HG03135 (cell line): ENCODE results near the gene NEURL1.
A peak's percentile ranks its signal among the peaks of the same experiment; 100 is the strongest.

Source experiments
- ATAC-seq: cut with Tn5 transposase; IDR thresholded peaks from one replicate; pipeline ENCODE4 v1.9.1; 2021; ENCODE audit warnings: mild to moderate bottlenecking, moderate library complexity; ENCODE audit not compliant: unreplicated experiment

NEURL1 gene

GRCh38 chr10:103493362-103493915, at the start of gene NEURL1:
NEURL1 (plus strand) TSS chr10:103493705; CDS start chr10:103494388, 683 bp downstream.
- ATAC-seq = no peak

DNA sequence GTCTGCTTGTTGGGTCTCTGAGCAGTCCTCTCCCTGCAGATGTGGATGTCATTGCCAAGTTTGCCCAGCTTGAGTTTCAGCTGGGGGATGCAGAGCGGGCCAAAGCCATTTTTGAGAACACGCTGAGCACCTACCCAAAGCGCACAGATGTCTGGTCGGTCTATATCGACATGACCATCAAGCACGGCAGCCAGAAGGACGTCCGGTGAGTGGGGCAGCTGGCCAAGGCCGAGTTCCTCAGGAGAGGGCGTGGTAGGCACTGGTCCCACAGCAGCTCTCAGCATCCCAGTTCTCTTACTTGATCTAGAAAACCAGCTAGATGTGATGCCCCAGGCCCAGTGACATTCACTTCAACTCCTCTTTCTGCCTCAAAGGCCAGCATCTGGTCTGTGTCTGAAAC, 49.0 kb upstream of the NEURL1 start:
- no peak for ATAC-seq

GRCh38 chr10:103445366-103445765, 48.1 kb upstream of the NEURL1 start:
- ATAC-seq = no peak

- no peak for ATAC-seq
Measured at GRCh38 chr10:103445767-103446567, 47.5 kb upstream of the NEURL1 start.

- no peak for ATAC-seq
Measured at GRCh38 chr10:103447187-103447586, 46.3 kb upstream of the NEURL1 start.

DNA sequence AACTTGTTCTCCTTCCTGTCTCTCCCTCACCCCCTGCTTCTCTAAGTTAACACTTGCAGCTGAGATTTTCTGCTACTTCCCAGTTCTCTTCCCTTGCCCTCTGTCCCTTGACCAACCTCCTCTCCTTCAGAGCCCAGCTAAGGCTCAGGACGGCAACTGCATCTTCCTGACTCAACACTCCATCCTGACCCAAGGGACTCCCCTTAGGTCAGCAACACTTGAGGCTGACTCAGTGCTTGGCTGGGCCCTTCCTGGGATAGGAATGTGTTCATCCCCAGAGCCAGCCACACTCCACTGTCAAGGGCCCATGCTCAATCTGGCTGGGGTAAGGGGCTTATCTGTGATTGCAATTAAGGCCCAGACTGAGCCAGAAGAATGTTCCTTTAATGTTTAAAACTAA, 44.8 kb upstream of the NEURL1 start:
- no peak for ATAC-seq

- no peak for ATAC-seq
Measured at GRCh38 chr10:103449208-103450144, 44.0 kb upstream of the NEURL1 start.

DNA sequence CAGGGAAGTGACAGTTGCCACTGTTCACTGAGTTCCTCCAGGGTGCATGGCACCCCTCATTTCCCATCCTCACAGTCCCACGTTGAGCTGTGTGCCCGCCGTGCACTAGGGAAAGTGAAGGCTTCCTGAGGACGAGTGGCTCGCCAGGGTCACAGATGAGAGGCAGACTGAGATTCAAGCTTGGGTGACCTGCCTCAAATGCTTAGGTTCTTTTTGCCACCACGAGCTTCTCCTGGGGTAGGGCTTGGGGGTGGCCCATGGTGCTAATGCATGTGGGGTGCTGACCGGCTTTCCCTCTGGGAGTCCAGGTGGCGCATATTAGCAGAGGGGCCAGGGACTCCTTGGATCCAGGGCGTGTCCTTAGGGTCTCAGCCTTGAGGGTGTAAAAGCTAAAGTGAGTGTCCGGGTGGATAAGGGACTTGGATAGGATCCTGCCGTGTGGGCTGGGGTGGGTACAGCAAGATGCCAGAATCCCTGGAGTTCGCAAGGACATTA, 43.3 kb upstream of the NEURL1 start:
- ATAC-seq = no peak

GRCh38 chr10:103451091-103451813, 42.3 kb upstream of the NEURL1 start:
- ATAC-seq = no peak

DNA sequence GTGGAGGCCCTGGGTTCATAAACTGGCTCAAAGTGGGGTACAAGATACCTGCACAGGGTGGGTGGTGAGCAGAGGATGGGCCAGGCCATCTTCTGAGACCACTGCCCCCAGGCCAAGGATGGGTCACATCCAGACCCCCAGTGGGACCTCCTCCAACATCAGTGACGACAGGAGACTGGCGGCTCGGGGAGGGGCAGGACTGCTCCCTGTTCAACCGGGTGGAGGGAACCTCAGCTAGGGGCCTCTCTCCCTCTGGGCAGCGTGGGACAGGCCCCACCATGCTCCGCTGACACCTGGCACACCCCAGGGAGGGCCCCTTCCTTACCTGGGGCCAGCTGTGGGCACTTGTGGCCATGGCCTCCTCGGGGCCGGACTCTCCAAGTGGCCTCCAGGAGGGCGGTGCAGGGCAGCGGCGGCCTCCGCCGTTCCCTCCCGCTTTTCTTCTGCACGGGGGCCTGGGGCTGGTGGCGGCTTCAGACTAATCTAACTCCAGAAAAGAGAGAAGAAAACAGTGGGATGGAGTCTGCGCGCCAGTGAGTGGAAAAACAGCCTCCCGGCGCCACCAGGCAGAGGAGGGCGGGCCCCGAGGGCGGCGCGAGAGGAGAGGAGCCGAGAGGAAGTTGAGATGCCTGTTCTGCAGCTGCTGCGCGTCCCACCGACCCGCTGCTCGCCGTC, 41.5 kb upstream of the NEURL1 start, which contains the start of gene CALHM2:
Gene CALHM2, minus strand, starts transcription at position 540 of the 675 bp plus-strand sequence. CDS start 2,429 bp downstream, outside the sequence.
- peak; percentile 70 for ATAC-seq

DNA sequence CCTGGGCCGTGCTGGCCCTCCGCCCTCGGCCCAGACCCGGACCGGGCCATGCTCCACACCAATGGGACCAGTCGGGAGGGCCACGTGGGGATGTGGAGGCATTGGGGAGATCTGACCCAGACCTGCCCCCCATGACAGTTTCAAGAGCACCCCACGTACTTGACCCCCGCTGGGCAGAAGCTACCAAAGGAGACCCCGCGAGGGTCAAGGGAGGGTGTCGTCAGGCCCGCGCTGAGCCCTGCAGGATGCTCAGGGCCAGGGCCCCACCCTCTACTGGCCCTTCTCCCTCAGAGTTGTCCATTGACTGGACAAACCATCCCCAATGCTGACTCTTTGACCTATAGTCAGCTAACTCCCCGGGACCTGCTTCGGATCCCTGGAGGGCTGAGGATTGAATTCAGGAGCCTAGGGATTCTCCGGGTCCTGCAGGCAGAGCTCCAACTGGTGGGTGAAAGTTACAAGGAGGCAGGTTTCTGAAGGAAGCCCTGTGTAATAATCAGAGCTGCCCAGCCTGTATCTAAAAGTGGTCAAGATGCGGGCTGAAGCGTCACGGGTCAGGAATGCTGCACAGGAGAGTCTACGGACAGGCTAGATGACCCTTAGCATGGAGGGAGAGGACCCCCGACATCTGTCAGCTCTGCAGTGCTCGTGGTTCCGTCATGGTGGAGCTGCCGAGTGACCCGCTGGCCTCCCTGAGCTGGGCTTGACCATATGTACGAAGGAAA, 40.8 kb upstream of the NEURL1 start:
- ATAC-seq = no peak

GRCh38 chr10:103454026-103454425, 39.5 kb upstream of the NEURL1 start:
- no peak for ATAC-seq

GRCh38 chr10:103455235-103455634, 38.3 kb upstream of the NEURL1 start:
- ATAC-seq = no peak

DNA sequence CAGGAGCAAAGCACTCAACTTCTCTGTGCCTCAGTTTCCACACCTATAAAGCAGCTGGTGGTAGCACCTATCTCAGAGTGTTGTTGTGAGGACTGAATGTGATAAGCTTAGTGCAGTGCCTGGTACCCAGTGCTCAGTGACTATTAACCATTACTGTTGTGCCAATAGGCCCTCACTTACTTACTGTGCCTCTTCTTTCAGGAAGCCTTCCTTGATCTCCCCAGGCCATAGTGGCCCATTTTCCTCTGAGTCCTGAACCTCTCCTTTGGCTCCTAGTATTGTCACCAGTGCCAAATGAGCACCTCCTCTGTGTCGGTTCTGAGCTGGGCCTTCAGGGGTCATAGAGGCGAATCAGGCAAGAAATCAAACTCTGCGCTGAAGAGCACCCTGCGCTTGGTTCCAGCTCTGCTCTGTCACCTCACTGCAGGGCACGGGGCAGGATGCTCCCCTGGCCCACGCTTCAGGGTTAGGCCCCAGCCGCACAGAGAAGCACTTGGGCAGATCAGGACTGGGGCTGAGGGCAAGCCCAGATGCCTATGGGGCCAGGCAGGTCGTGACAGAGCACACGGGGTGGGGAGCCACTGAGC, 37.3 kb upstream of the NEURL1 start:
- ATAC-seq = no peak

- no peak for ATAC-seq
Measured at GRCh38 chr10:103457176-103457712, 36.3 kb upstream of the NEURL1 start.

DNA sequence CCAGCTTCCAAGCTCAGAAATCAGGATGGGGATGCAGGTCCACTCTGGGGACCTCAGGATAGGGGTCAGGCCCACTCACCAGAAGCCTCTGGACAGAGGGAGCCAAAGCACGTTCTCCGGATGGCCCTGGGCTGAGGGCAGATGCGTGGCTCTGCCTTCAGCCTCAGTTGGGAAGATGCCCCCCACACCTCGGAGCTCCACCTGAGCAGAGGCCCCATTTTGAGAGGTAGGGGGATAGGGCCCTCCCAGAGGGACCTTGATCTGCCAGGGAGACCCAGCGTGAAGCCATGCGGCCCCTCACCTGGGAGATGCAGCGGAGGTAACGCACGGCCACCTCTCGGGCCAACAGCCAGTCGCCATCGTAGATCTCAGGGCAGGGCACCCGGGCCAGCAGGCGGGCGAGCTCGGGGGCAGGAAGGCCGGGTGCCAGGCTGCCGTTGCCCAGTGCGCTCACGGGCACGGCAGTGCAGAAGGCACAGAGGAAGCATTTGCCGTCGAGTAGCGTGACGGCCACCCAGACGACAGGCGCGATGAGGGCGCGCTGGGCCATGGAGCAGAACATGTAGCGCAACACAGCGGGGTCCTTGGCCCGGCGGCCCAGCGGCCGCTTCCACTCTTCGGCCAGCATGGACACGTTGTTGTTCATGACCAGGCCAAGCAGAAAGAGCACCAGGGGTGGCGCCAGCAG, 35.5 kb upstream of the NEURL1 start:
- ATAC-seq = no peak

GRCh38 chr10:103458720-103459119, 34.8 kb upstream of the NEURL1 start, which contains the start of gene CALHM1:
CALHM1 (minus strand) TSS chr10:103458900; CDS start chr10:103458751, 149 bp downstream.
- peak; percentile 60 for ATAC-seq

DNA sequence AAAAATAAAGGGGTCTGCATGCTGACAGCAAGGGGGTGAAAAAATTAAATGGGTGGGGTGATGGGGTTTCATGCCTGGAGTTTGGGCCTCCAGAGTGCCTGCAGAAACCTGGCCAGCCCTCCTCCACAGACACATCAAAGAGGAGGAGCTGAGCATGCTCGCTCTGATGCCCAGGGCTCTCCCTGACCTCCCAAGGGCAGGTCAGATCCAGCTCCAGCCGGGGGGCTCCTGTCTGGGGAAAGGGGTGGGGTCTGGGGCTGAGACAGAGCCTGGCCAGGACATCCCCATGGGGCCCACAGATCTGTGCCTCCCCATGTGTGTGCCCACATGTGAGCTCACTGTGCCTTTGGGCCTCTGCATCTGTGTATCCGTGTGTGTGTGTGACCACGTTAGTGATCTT, 33.9 kb upstream of the NEURL1 start:
- ATAC-seq = no peak
